Mesothelial cell of epicardium (in vitro differentiated cells): ENCODE measurements around the gene LRMDA. TPM values are rescaled to one million over a fixed set of nuclear protein-coding genes. Genes with fewer than 3 reads are reported as not detected.
A peak's percentile ranks its signal among the peaks of the same experiment; 100 is the strongest.

ENCODE experiments used
- DNase-seq, 2 experiments: peaks; one replicate each; pipeline ENCODE4 v3.0.0; 2021; ENCODE audit warnings: low spot score in 2 of 2; ENCODE audit not compliant: unreplicated experiment in 2 of 2
- H3K27ac Mint-ChIP-seq: 2 replicates; pipeline ENCODE4 v1.8.0; 2021; ENCODE audit warnings: mixed read lengths
- H3K27me3 Mint-ChIP-seq: 2 replicates; pipeline ENCODE4 v1.8.0; 2021; ENCODE audit warnings: low read depth, mixed read lengths
- H3K36me3 Mint-ChIP-seq: 2 replicates; pipeline ENCODE4 v1.8.0; 2021; ENCODE audit warnings: mixed read lengths
- H3K4me1 Mint-ChIP-seq: 2 replicates; pipeline ENCODE4 v1.8.0; 2021; ENCODE audit warnings: mixed read lengths
- H3K4me3 Mint-ChIP-seq: 2 replicates; pipeline ENCODE4 v1.8.0; 2021; ENCODE audit warnings: mild to moderate bottlenecking, moderate library complexity, mixed read lengths
- H3K9me3 Mint-ChIP-seq: 2 replicates; pipeline ENCODE4 v1.8.0; 2021; ENCODE audit warnings: mixed read lengths
- total RNA-seq: library from RNA; stranded (reverse); gene quantifications from 3 replicates; pipeline ENCODE4 v1.2.1, GENCODE V29; 2021
- TF ChIP-seq, protein P1 (sequence below): fragments of 200-600 bp; sonication (generic); IDR thresholded peaks from one replicate; pipeline ENCODE4 v1.5.0; 2021; ENCODE audit warnings: antibody characterized with exemption; ENCODE audit not compliant: unreplicated experiment

The LRMDA gene
- total RNA-seq, 1 donor from 2014 or later = 2.0 TPM

DNA sequence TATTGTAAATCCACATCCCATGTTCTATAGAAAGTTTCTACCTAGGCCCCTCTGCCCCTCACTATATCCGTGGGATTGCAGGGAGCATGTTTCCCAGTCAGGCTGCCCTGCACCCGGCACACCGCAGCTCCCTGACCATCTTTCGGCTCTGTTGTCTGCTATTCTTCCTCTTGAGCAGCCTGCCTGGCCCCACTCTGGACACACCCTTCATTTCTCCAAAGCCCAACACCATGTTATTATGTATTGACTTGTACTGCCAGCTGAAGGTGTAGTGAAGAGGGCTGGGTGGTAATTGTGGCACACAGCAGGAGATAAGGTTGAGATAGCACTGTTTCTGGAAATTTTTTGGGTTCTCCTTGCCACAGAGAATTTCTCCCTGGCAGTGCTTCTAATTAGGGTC, 9.8 kb downstream of the LRMDA start:
- H3K4me1 Mint-ChIP-seq = no peaks in the 10 kb centered on the region
- peaks cover 50% of the 10 kb centered on the region for H3K27me3 Mint-ChIP-seq
- no peak for DNase-seq
- TF ChIP-seq, protein P1, sequence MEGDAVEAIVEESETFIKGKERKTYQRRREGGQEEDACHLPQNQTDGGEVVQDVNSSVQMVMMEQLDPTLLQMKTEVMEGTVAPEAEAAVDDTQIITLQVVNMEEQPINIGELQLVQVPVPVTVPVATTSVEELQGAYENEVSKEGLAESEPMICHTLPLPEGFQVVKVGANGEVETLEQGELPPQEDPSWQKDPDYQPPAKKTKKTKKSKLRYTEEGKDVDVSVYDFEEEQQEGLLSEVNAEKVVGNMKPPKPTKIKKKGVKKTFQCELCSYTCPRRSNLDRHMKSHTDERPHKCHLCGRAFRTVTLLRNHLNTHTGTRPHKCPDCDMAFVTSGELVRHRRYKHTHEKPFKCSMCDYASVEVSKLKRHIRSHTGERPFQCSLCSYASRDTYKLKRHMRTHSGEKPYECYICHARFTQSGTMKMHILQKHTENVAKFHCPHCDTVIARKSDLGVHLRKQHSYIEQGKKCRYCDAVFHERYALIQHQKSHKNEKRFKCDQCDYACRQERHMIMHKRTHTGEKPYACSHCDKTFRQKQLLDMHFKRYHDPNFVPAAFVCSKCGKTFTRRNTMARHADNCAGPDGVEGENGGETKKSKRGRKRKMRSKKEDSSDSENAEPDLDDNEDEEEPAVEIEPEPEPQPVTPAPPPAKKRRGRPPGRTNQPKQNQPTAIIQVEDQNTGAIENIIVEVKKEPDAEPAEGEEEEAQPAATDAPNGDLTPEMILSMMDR = no peak
- H3K9me3 Mint-ChIP-seq = peaks cover 27% of the 10 kb centered on the region
- no peak overlapping the region for H3K4me3 Mint-ChIP-seq
- H3K27ac Mint-ChIP-seq = no peak overlapping the region
- H3K36me3 Mint-ChIP-seq = peaks cover 7% of the 10 kb centered on the region

DNA sequence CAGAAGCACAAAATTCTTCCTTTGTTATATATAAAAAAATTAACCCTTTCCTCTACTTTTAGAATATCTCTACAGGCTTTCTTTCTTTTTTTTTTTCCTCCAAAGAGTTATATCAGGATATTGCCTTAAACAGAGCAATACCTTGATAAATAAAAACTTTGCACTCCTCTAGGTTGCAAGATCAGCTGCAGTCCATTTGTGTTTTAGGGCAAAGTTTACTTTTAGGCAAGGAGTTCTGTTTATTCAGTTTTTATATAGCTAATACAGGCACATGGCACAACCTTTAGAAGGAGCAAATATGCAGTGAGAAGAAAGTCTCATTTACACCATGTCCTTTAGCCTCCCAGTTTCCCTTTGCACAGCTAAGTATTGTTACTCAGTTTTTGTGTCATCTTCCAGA, 10.3 kb downstream of the LRMDA start:
- TF ChIP-seq, protein P1 = no peak
- DNase-seq = no peak

DNA sequence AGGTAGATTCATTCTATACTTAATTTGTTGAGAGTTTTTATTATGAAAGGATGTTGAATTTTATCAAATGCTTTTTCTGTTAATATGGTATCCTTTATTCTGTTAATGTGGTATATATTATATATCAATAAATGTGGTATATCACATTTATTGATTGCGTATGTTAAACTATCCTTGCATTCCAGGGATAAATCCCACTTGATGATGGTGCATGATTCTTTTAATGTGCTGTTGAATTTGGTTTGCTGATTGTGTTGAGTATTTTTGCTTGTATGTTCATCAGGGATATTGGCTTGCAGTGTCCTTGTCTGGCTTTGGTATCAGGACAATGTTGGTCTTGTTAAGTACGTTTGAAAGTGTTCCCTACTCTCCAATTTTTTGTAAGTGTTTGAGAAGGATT, 11.9 kb downstream of the LRMDA start:
- peaks cover 49% of the 10 kb centered on the region for H3K27me3 Mint-ChIP-seq
- DNase-seq = no peak
- no peak overlapping the region for H3K27ac Mint-ChIP-seq
- peaks cover 11% of the 10 kb centered on the region for H3K36me3 Mint-ChIP-seq
- peaks cover 36% of the 10 kb centered on the region for H3K9me3 Mint-ChIP-seq
- TF ChIP-seq, protein P1 = no peak
- H3K4me3 Mint-ChIP-seq = no peak overlapping the region
- H3K4me1 Mint-ChIP-seq = peaks cover 6% of the 10 kb centered on the region

More for the DNA sequence above, 10.3 kb downstream of the LRMDA start:
- H3K36me3 Mint-ChIP-seq = peaks cover 8% of the 10 kb centered on the region
- no peak overlapping the region for H3K27ac Mint-ChIP-seq
- H3K4me1 Mint-ChIP-seq = no peaks in the 10 kb centered on the region
- H3K27me3 Mint-ChIP-seq = peaks cover 50% of the 10 kb centered on the region
- H3K4me3 Mint-ChIP-seq = no peak overlapping the region
- H3K9me3 Mint-ChIP-seq = peaks cover 32% of the 10 kb centered on the region

DNA sequence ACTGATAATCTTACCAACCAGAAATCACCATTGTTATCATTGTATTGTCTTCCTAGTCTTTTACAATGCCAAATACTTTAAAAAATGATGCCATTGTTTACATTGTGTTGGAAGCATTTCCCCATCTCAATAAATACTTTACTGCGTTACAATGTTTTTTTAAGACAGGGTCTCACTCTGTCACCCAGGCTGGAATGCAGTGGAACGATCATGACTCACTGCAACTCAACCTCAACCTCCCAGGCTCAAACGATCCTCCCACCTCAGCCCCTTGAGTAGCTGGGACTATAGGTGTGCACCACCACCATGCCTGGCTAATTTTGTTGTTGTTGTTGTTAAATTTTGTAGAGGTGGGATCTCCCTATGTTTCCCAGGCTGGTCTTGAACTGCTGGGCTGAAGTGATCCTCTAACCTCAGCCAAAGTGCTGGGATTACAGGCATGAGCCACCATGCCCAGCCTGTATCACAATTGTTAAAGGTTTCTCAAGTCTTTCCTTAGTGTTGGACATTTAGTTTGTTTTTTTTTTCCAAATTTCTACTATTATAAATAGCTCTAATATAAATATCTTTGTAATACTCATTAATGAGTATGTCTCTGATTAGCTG, 13.5 kb downstream of the LRMDA start:
- no peak for DNase-seq
- Mint-ChIP-seq H3K27me3 (peaks cover 46% of the 10 kb centered on the region), H3K27ac (no peak overlapping the region), H3K9me3 (peaks cover 36% of the 10 kb centered on the region), H3K36me3 (peaks cover 11% of the 10 kb centered on the region), H3K4me3 (no peak overlapping the region), H3K4me1 (peaks cover 17% of the 10 kb centered on the region)
- TF ChIP-seq, protein P1 = no peak

DNA sequence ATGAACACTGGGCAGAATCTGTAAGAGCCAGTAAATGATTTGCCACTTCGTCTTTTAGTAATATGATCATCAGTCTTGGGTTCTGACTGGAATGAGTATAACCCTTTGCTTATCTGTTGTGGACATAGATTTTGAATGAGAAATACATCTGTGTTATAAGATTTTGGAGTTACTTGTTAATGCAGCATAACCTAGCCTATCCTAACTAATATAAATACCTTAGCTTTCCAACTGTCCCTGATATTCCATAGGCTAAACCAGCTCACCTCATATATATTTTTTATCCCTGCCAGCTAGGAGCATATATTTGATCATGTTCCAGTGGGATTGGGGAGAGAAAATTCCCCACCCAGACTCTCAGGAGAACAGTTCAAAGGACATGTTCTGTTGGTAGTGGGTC, 15.1 kb downstream of the LRMDA start:
- TF ChIP-seq, protein P1 = no peak
- DNase-seq = no peak
- Mint-ChIP-seq H3K4me3 (no peak overlapping the region), H3K36me3 (peaks cover 11% of the 10 kb centered on the region), H3K27ac (no peak overlapping the region), H3K27me3 (peaks cover 50% of the 10 kb centered on the region), H3K9me3 (peaks cover 36% of the 10 kb centered on the region), H3K4me1 (peaks cover 31% of the 10 kb centered on the region)

DNA sequence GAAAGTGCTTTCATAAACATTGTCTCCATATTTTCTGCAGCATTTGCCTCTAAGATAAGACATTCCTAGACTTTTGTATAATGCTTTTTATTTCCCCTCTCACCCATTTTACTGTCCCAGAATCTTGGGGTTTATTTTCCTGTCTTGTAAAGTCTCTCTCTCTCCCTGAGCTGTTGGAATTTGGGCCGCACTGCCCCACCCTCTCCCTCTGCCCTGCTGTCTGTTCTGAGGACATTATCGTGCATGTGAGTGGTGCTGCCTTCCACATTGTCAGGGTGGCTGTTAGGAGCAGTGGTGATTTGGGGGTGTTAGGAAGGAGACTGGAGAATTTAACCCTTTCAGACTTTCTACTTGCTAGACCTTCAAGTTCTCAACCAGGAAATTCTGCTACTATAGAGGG, 16.7 kb downstream of the LRMDA start:
- Mint-ChIP-seq H3K9me3 (peaks cover 26% of the 10 kb centered on the region), H3K4me1 (peaks cover 41% of the 10 kb centered on the region), H3K27ac (no peak overlapping the region), H3K4me3 (no peak overlapping the region), H3K27me3 (peaks cover 66% of the 10 kb centered on the region), H3K36me3 (peaks cover 6% of the 10 kb centered on the region)
- TF ChIP-seq, protein P1 = no peak
- DNase-seq = peak in 1 of 2 experiments; percentile 34
